DOHH2 (cell line): ENCODE data around the gene PHF21A.

Source experiments
- EZH2phosphoT487 ChIP-seq: fragments of 200-600 bp; sonication (generic); IDR thresholded peaks from 2 replicates; pipeline ENCODE4 v1.6.1; 2017; ENCODE audit warnings: borderline replicate concordance, mild to moderate bottlenecking, antibody characterized with exemption, low read length, moderate library complexity, mixed read lengths
- TF ChIP-seq, protein P1 (sequence below): fragments of 200-600 bp; sonication (generic); IDR thresholded peaks from one replicate; pipeline ENCODE4 v1.5.1; 2014; ENCODE audit warnings: antibody characterized with exemption, mild to moderate bottlenecking, low read depth, low read length; ENCODE audit not compliant: poor library complexity, severe bottlenecking

GRCh38 chr11:46050662-46051061, 70.6 kb downstream of the PHF21A start:
- no peak for TF ChIP-seq EZH2phosphoT487
- TF ChIP-seq, protein P1, sequence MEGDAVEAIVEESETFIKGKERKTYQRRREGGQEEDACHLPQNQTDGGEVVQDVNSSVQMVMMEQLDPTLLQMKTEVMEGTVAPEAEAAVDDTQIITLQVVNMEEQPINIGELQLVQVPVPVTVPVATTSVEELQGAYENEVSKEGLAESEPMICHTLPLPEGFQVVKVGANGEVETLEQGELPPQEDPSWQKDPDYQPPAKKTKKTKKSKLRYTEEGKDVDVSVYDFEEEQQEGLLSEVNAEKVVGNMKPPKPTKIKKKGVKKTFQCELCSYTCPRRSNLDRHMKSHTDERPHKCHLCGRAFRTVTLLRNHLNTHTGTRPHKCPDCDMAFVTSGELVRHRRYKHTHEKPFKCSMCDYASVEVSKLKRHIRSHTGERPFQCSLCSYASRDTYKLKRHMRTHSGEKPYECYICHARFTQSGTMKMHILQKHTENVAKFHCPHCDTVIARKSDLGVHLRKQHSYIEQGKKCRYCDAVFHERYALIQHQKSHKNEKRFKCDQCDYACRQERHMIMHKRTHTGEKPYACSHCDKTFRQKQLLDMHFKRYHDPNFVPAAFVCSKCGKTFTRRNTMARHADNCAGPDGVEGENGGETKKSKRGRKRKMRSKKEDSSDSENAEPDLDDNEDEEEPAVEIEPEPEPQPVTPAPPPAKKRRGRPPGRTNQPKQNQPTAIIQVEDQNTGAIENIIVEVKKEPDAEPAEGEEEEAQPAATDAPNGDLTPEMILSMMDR = no peak
